CD4-positive, alpha-beta T cell (primary cell): Measurements from ENCODE around the gene GOLT1A. TPM values are rescaled to one million over a fixed set of nuclear protein-coding genes. Genes with fewer than 3 reads are reported as not detected.
"Not testable (repeated sequence)": the region's sequence is repeated elsewhere in the genome, so short reads cannot be mapped to it uniquely, and the experiment has no call there.

Experiments
- ATAC-seq: fragments of 200-7000 bp; cut with Tn5 transposase; one replicate; pipeline ENCODE4 v1.10.0; 2022; ENCODE audit warnings: mild to moderate bottlenecking; ENCODE audit not compliant: poor library complexity
- CTCF ChIA-PET: fragments of 350-600 bp; sonication (Branson Sonifier 250); formaldehyde crosslinking; loops from one replicate; lab custom pipeline; 2021; ENCODE audit warnings: antibody characterized with exemption, inconsistent platforms; lab: Charles Lee
- POLR2A ChIA-PET: fragments of 350-600 bp; sonication (Branson Sonifier 250); formaldehyde crosslinking; loops from one replicate; lab custom pipeline; 2021; ENCODE audit warnings: antibody characterized with exemption, inconsistent platforms; lab: Charles Lee
- DNase-seq, 14 experiments: peaks; one replicate each; pipeline ENCODE4 v3.0.0-alpha.2; 2013 to 2020; ENCODE audit warnings: mixed read lengths in 2 of 14
- H3K27ac ChIP-seq, 2 donors: one replicate each; pipeline versions ENCODE4 v1.5.1 to v1.7.0; 2013; ENCODE audit warnings: low read length in 2 of 2, low read depth in 1 of 2, mild to moderate bottlenecking in 1 of 2
- H3K27me3 ChIP-seq, 2 experiments: 1 replicate in 1 of 2; 2 replicates in 1 of 2; pipeline versions ENCODE4 v1.6.1 to v1.7.0; 2013; ENCODE audit warnings: low read length in 2 of 2, control low read depth in 1 of 2, mild to moderate bottlenecking in 1 of 2, moderate library complexity in 1 of 2; ENCODE audit not compliant: insufficient read depth in 2 of 2, control insufficient read depth in 1 of 2
- H3K36me3 ChIP-seq: one replicate; pipeline ENCODE4 v1.6.1; 2013; ENCODE audit warnings: low read length, control low read depth; ENCODE audit not compliant: insufficient read depth
- H3K4me1 ChIP-seq: one replicate; pipeline ENCODE4 v1.6.1; 2013; ENCODE audit warnings: low read length, control low read depth; ENCODE audit not compliant: insufficient read depth
- H3K4me3 ChIP-seq: one replicate; pipeline ENCODE4 v1.5.1; 2013; ENCODE audit warnings: mild to moderate bottlenecking, low read length, moderate library complexity
- H3K9me3 ChIP-seq, 2 experiments: 1 replicate in 1 of 2; 2 replicates in 1 of 2; pipeline versions ENCODE4 v1.6.1 to v1.7.0; 2013; ENCODE audit warnings: low read length in 2 of 2, mild to moderate bottlenecking in 2 of 2, control low read depth in 1 of 2, moderate library complexity in 1 of 2; ENCODE audit not compliant: control insufficient read depth in 1 of 2, insufficient read depth in 1 of 2
- H3K27ac Mint-ChIP-seq: one replicate; pipeline ENCODE4 v1.8.0; 2020; ENCODE audit warnings: mixed read lengths
- H3K27me3 Mint-ChIP-seq: one replicate; pipeline ENCODE4 v1.8.0; 2021; ENCODE audit warnings: mixed read lengths
- H3K36me3 Mint-ChIP-seq: one replicate; pipeline ENCODE4 v1.8.0; 2021; ENCODE audit warnings: low read depth, mixed read lengths
- H3K4me1 Mint-ChIP-seq: one replicate; pipeline ENCODE4 v1.8.0; 2021; ENCODE audit warnings: low read depth, mixed read lengths
- H3K4me3 Mint-ChIP-seq: one replicate; pipeline ENCODE4 v1.8.0; 2020; ENCODE audit warnings: mild to moderate bottlenecking, mixed read lengths
- H3K9me3 Mint-ChIP-seq: one replicate; pipeline ENCODE4 v1.8.0; 2020; ENCODE audit warnings: mixed read lengths
- intact Hi-C, 2 experiments: fragments of 100-400 bp; cut with DNase I in 1 of 2; cut with micrococcal nuclease in 1 of 2; formaldehyde crosslinking; loops; one replicate each; pipeline versions ENCODE4 v1.15.1 to v1.9.0; 2023 to 2025; cut with DNase I, micrococcal nuclease
- total RNA-seq, 174 experiments: library from RNA in 2 of 174; stranded (reverse) in 2 of 174; gene quantifications; one replicate each; pipeline ENCODE4 v1.2.3 and lab custom pipeline; 2021 to 2026
- TF ChIP-seq, protein P1 (sequence below): fragments of 200-600 bp; IDR thresholded peaks from one replicate; pipeline ENCODE4 v1.8.0; 2022; ENCODE audit warnings: antibody characterized with exemption, mild to moderate bottlenecking

The GOLT1A gene
- total RNA-seq, 2 experiments from 2014 or later = 0.30 TPM; not detected in 1

- H3K36me3 Mint-ChIP-seq, H3K27ac Mint-ChIP-seq, H3K27me3 Mint-ChIP-seq, ATAC-seq, H3K4me1 ChIP-seq, POLR2A ChIA-PET, H3K4me3 Mint-ChIP-seq, intact Hi-C loops, H3K9me3 ChIP-seq, H3K36me3 ChIP-seq, H3K4me3 ChIP-seq, DNase-seq, H3K27me3 ChIP-seq, H3K4me1 Mint-ChIP-seq, H3K9me3 Mint-ChIP-seq, H3K27ac ChIP-seq: not testable (repeated sequence)
- CTCF ChIA-PET = interaction anchor here (0.6 kb wide), 1 partner anchor 101 kb away, joined by 3 read pairs; no protein-coding TSS in a partner anchor
Observed at GRCh38 chr1:204237515-204237914, 23.7 kb upstream of the GOLT1A start.

DNA sequence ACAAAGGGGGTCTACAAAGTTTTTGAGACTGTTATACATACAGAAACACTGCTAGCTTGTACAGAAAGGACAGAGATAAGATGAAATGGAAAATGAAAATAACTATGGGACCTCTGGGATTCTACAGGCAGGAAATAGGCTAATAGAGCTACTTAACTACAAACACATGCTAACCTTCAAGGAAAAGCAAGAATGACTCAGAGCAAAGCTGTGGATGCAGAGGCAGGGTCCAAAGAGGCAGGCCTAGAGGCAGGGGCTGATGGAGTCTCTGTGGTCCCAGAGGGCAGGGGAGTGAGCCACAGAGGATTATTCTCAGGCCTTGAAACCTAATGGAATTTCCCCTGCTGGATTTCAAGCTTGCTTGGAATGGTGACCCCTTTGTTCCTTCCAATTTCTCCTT lies 18.7 kb upstream of the GOLT1A start:
- Histone ChIP-seq H3K9me3 (no peaks in the 10 kb centered on the region), H3K27me3 (no peaks in the 10 kb centered on the region), H3K4me3 (no peak overlapping the region), H3K27ac (no peak overlapping the region), H3K36me3 (no peaks in the 10 kb centered on the region), H3K4me1 (no peaks in the 10 kb centered on the region)
- peaks cover 6% of the 10 kb centered on the region for H3K27me3 Mint-ChIP-seq
- ChIA-PET CTCF (no interaction called here), POLR2A (no interaction called here)
- no peak overlapping the region for H3K4me3 Mint-ChIP-seq
- H3K36me3 Mint-ChIP-seq = no peaks in the 10 kb centered on the region
- no peaks in the 10 kb centered on the region for H3K4me1 Mint-ChIP-seq
- ATAC-seq (no peak), DNase-seq (no peak)
- TF ChIP-seq, protein P1, sequence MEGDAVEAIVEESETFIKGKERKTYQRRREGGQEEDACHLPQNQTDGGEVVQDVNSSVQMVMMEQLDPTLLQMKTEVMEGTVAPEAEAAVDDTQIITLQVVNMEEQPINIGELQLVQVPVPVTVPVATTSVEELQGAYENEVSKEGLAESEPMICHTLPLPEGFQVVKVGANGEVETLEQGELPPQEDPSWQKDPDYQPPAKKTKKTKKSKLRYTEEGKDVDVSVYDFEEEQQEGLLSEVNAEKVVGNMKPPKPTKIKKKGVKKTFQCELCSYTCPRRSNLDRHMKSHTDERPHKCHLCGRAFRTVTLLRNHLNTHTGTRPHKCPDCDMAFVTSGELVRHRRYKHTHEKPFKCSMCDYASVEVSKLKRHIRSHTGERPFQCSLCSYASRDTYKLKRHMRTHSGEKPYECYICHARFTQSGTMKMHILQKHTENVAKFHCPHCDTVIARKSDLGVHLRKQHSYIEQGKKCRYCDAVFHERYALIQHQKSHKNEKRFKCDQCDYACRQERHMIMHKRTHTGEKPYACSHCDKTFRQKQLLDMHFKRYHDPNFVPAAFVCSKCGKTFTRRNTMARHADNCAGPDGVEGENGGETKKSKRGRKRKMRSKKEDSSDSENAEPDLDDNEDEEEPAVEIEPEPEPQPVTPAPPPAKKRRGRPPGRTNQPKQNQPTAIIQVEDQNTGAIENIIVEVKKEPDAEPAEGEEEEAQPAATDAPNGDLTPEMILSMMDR = no peak
- intact Hi-C loops = no loop called here
- no peak overlapping the region for H3K27ac Mint-ChIP-seq
- no peaks in the 10 kb centered on the region for H3K9me3 Mint-ChIP-seq

DNA sequence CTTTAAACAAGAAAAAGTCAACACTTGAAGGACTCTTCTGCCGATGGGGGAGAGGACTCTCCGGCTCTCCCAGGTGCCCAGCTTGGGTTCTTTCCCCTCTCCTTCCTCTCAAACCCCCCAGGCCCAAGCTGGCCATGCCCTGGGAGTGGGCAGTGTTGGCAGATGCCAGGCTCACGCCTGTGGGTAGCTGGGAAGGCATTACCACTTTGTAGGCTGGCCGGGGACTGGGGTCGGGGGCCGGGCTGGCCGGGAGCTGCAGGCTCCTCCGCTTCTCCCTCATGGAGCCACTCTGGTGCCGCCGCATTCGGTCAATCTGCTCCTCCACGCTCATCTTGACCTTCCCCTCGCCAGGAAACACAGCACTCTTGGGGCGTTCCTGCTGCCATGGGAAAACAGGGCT lies 16.4 kb upstream of the GOLT1A start:
- Mint-ChIP-seq H3K36me3 (no peaks in the 10 kb centered on the region), H3K27ac (no peak overlapping the region), H3K9me3 (no peaks in the 10 kb centered on the region), H3K4me1 (no peaks in the 10 kb centered on the region), H3K4me3 (no peak overlapping the region), H3K27me3 (no peaks in the 10 kb centered on the region)
- TF ChIP-seq, protein P1 = no peak
- no peak for DNase-seq
- Histone ChIP-seq H3K4me1 (no peaks in the 10 kb centered on the region), H3K27me3 (no peaks in the 10 kb centered on the region), H3K27ac (no peak overlapping the region), H3K36me3 (no peaks in the 10 kb centered on the region), H3K9me3 (no peaks in the 10 kb centered on the region), H3K4me3 (no peak overlapping the region)
- no peak for ATAC-seq
- POLR2A ChIA-PET = interaction anchor here (0.6 kb wide), 1 partner anchor 461 kb away, joined by 3 read pairs; no protein-coding TSS in a partner anchor
- intact Hi-C loops = no loop called here
- CTCF ChIA-PET = no interaction called here

DNA sequence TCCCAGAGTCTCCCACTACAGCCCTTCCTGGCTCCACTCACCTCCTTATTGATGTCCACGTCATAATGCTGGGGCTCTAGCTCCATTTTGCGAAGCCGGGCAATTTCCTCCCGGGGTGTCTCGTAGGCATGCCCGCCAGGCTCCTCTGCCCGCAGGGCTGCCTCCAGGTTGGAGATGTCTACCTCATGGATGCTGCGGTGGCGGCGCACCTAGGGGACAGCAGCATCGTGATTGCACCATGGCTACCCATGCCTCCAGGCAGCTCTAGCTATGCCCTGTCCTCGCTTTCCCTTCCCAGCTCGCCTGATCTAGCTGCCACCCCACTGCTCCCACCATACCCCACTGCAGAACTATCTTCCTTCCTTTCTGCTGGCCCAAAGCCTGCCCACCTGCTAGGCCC lies 15.1 kb upstream of the GOLT1A start:
- H3K27me3 Mint-ChIP-seq = no peaks in the 10 kb centered on the region
- Histone ChIP-seq H3K27ac (no peak overlapping the region), H3K27me3 (no peaks in the 10 kb centered on the region), H3K9me3 (no peaks in the 10 kb centered on the region), H3K4me3 (no peak overlapping the region), H3K4me1 (no peaks in the 10 kb centered on the region), H3K36me3 (no peaks in the 10 kb centered on the region)
- intact Hi-C loops = no loop called here
- no peak overlapping the region for H3K4me3 Mint-ChIP-seq
- no peak overlapping the region for H3K27ac Mint-ChIP-seq
- H3K36me3 Mint-ChIP-seq = no peaks in the 10 kb centered on the region
- H3K4me1 Mint-ChIP-seq = no peaks in the 10 kb centered on the region
- ChIA-PET CTCF (no interaction called here), POLR2A (no interaction called here)
- DNase-seq (no peak), ATAC-seq (no peak)
- no peaks in the 10 kb centered on the region for H3K9me3 Mint-ChIP-seq
- TF ChIP-seq, protein P1 = no peak
